CD14-positive monocyte (primary cell): ENCODE measurements around the gene PTGR3. TPM values are rescaled to one million over a fixed set of nuclear protein-coding genes. Genes with fewer than 3 reads are reported as not detected.
"Not testable (repeated sequence)": the region's sequence is repeated elsewhere in the genome, so short reads cannot be mapped to it uniquely, and the experiment has no call there.

Experiments used
- DNase-seq, 3 donors: peaks; one replicate each; pipeline ENCODE4 v3.0.0-alpha.2; 2011 to 2022
- H2AFZ ChIP-seq: 2 replicates; pipeline ENCODE4 v1.6.0; 2012; ENCODE audit warnings: mild to moderate bottlenecking, low read depth, low read length, inconsistent platforms; ENCODE audit not compliant: insufficient read depth, poor library complexity, severe bottlenecking
- H3K27ac ChIP-seq, 2 donors: 1 replicate in 1 of 2; 2 replicates in 1 of 2; pipeline ENCODE4 v1.5.1; 2012 to 2013; ENCODE audit warnings: low read length in 2 of 2, control low read depth in 1 of 2, inconsistent platforms in 1 of 2, low read depth in 1 of 2, mild to moderate bottlenecking in 1 of 2
- H3K27me3 ChIP-seq, 2 donors: one replicate each; pipeline versions ENCODE4 v1.6.0 to v1.6.1; 2011 to 2013; ENCODE audit warnings: low read length in 2 of 2; ENCODE audit not compliant: control insufficient read depth in 2 of 2, insufficient read depth in 2 of 2
- H3K36me3 ChIP-seq, 2 donors: replicated peaks in 1 of 2; 1 replicate in 1 of 2; 2 replicates in 1 of 2; pipeline versions ENCODE4 v1.5.1 to v1.6.1; 2012 to 2013; ENCODE audit warnings: low read length in 2 of 2, control low read depth in 1 of 2, inconsistent platforms in 1 of 2, mild to moderate bottlenecking in 1 of 2; ENCODE audit not compliant: insufficient read depth in 2 of 2, control insufficient read depth in 1 of 2
- H3K4me1 ChIP-seq, 2 donors: 1 replicate in 1 of 2; 2 replicates in 1 of 2; pipeline versions ENCODE4 v1.5.1 to v1.6.1; 2012 to 2013; ENCODE audit warnings: low read length in 2 of 2, control low read depth in 1 of 2, inconsistent platforms in 1 of 2, mild to moderate bottlenecking in 1 of 2, moderate library complexity in 1 of 2; ENCODE audit not compliant: insufficient read depth in 2 of 2, control insufficient read depth in 1 of 2
- H3K4me2 ChIP-seq: replicated peaks from 2 replicates; pipeline ENCODE3; 2012; ENCODE audit warnings: low read length, moderate library complexity, mild to moderate bottlenecking; ENCODE audit not compliant: poor library complexity, severe bottlenecking; ENCODE audit errors: extremely low read depth
- H3K4me3 ChIP-seq, 3 experiments: fragments of 200-600 bp in 1 of 3; sonication (generic) in 1 of 3; replicated peaks in 1 of 3; 1 replicate in 2 of 3; 2 replicates in 1 of 3; pipeline ENCODE4 v1.5.1; 2011 to 2013; ENCODE audit warnings: low read length in 3 of 3, mild to moderate bottlenecking in 3 of 3, control low read depth in 2 of 3, low read depth in 2 of 3, inconsistent platforms in 1 of 3, moderate library complexity in 1 of 3
- H3K79me2 ChIP-seq: 2 replicates; pipeline ENCODE4 v1.6.0; 2012; ENCODE audit warnings: mild to moderate bottlenecking, control low read depth, inconsistent platforms, low read length, moderate library complexity; ENCODE audit not compliant: insufficient read depth
- H3K9ac ChIP-seq: 2 replicates; pipeline ENCODE4 v1.6.0; 2017; ENCODE audit warnings: low read length, mild to moderate bottlenecking; ENCODE audit not compliant: insufficient read depth, poor library complexity, severe bottlenecking
- H3K9me3 ChIP-seq, 2 donors: replicated peaks in 1 of 2; 1 replicate in 1 of 2; 2 replicates in 1 of 2; pipeline versions ENCODE4 v1.5.1 to v1.6.1; 2012 to 2013; ENCODE audit warnings: low read length in 2 of 2, control low read depth in 1 of 2; ENCODE audit not compliant: control insufficient read depth in 1 of 2, insufficient read depth in 1 of 2
- H4K20me1 ChIP-seq: 2 replicates; pipeline ENCODE4 v1.6.0; 2012; ENCODE audit warnings: mild to moderate bottlenecking, low read length, control low read depth, moderate library complexity; ENCODE audit not compliant: insufficient read depth
- H3K27ac Mint-ChIP-seq, 7 donors: one replicate each; pipeline ENCODE4 v1.8.0; 2020; ENCODE audit warnings: mild to moderate bottlenecking in 7 of 7, mixed read lengths in 7 of 7, moderate library complexity in 6 of 7, inconsistent platforms in 2 of 7
- H3K27me3 Mint-ChIP-seq, 3 donors: one replicate each; pipeline ENCODE4 v1.8.0; 2021 to 2022; ENCODE audit warnings: low read depth in 3 of 3, mild to moderate bottlenecking in 3 of 3, mixed read lengths in 3 of 3, moderate library complexity in 3 of 3, inconsistent platforms in 1 of 3
- H3K36me3 Mint-ChIP-seq, 2 donors: one replicate each; pipeline ENCODE4 v1.8.0; 2020; ENCODE audit warnings: mixed read lengths in 2 of 2, inconsistent platforms in 1 of 2, mild to moderate bottlenecking in 1 of 2
- H3K4me1 Mint-ChIP-seq: one replicate; pipeline ENCODE4 v1.8.0; 2020; ENCODE audit warnings: mild to moderate bottlenecking, mixed read lengths
- H3K4me3 Mint-ChIP-seq, 2 donors: one replicate each; pipeline ENCODE4 v1.8.0; 2020; ENCODE audit warnings: mild to moderate bottlenecking in 2 of 2, mixed read lengths in 2 of 2, moderate library complexity in 1 of 2
- H3K9me3 Mint-ChIP-seq, 7 donors: one replicate each; pipeline ENCODE4 v1.8.0; 2020 to 2022; ENCODE audit warnings: mixed read lengths in 7 of 7, mild to moderate bottlenecking in 6 of 7, moderate library complexity in 6 of 7, inconsistent platforms in 2 of 7
- WGBS: methylation state at CpG from one replicate; pipeline ENCODE4 v1.1.5; 2013; ENCODE audit warnings: missing lambda C conversion rate; ENCODE audit not compliant: insufficient coverage; 5-methylcytosine and 5-hydroxymethylcytosine counted together
- intact Hi-C, 2 donors: fragments of 100-400 bp; cut with micrococcal nuclease; formaldehyde crosslinking; loops; one replicate each; pipeline versions ENCODE4 v1.15.0 to v1.15.1; 2023
- polyA plus RNA-seq, 3 donors: library from polyadenylated mRNA; depleted of rRNA in 1 of 3; unstranded in 2 of 3; stranded (reverse) in 1 of 3; fragments of 300-500 nt in 2 of 3; fragments of >200 nt in 1 of 3; fragmentation: Illumina TruSeq in 2 of 3; gene quantifications; 1 replicate in 2 of 3; 2 replicates in 1 of 3; pipeline ENCODE4 v1.2.3, GENCODE V29; 2012 to 2021
- TF ChIP-seq, protein P1 (sequence below): fragments of 200-600 bp; IDR thresholded peaks from one replicate; pipeline ENCODE4 v1.8.0; 2022; ENCODE audit warnings: antibody characterized with exemption, mild to moderate bottlenecking

The PTGR3 gene
- polyA plus RNA-seq, 3 donors = 15.5 to 27.5 (median 23.6) TPM

- no peaks in the 10 kb centered on the region for H3K79me2 ChIP-seq
- no peaks in the 10 kb centered on the region for H3K27me3 ChIP-seq
- TF ChIP-seq, protein P1, sequence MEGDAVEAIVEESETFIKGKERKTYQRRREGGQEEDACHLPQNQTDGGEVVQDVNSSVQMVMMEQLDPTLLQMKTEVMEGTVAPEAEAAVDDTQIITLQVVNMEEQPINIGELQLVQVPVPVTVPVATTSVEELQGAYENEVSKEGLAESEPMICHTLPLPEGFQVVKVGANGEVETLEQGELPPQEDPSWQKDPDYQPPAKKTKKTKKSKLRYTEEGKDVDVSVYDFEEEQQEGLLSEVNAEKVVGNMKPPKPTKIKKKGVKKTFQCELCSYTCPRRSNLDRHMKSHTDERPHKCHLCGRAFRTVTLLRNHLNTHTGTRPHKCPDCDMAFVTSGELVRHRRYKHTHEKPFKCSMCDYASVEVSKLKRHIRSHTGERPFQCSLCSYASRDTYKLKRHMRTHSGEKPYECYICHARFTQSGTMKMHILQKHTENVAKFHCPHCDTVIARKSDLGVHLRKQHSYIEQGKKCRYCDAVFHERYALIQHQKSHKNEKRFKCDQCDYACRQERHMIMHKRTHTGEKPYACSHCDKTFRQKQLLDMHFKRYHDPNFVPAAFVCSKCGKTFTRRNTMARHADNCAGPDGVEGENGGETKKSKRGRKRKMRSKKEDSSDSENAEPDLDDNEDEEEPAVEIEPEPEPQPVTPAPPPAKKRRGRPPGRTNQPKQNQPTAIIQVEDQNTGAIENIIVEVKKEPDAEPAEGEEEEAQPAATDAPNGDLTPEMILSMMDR = no peak
- Mint-ChIP-seq H3K4me1 (no peaks in the 10 kb centered on the region), H3K36me3 (no peaks in the 10 kb centered on the region), H3K27me3 (peaks cover 0 to 4% (median 4%) of the 10 kb centered on the region in 3 donors), H3K4me3 (no peak overlapping the region), H3K9me3 (peaks cover 7 to 19% (median 12%) of the 10 kb centered on the region in 7 donors), H3K27ac (no peak overlapping the region)
- no peak overlapping the region for H3K27ac ChIP-seq
- H3K36me3 ChIP-seq = no peaks in the 10 kb centered on the region
- no peak overlapping the region for H3K4me3 ChIP-seq
- H3K4me2 ChIP-seq = no peak overlapping the region
- H4K20me1 ChIP-seq = no peaks in the 10 kb centered on the region
- peaks cover 10 to 20% of the 10 kb centered on the region in 2 donors for H3K9me3 ChIP-seq
- intact Hi-C loops = no loop called here
- no peak overlapping the region for H3K9ac ChIP-seq
- DNase-seq = no peak
- H2AFZ ChIP-seq = no peak overlapping the region
- no peaks in the 10 kb centered on the region for H3K4me1 ChIP-seq
- WGBS = 95% methylated on average over 5 of the region's 6 CpGs
Measured at GRCh38 chr18:75189696-75190095, 19.2 kb downstream of the PTGR3 start.

DNA sequence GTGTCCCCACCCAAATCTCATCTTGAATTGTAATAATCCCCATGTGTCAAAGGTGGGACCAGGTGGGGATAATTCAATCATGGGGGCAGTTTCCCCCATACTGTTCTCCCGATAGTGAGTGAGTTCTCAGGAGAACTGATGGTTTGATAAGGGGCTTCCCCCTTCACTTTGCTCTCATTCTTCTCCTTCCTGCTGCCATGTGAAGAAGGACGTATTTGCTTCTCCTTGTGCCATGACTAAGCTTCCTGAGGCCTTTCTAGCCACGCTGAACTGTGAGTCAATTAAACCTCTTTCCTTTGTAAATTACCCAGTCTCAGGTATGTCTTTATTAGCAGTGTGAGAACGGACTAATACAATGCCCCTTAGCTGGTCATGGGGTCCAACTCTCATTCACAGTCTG is 21.2 kb downstream of the PTGR3 start:
- H3K4me1 Mint-ChIP-seq, H3K79me2 ChIP-seq, H3K4me3 Mint-ChIP-seq, H4K20me1 ChIP-seq, DNase-seq, H3K4me3 ChIP-seq, H3K27me3 Mint-ChIP-seq, H3K9ac ChIP-seq, H3K36me3 Mint-ChIP-seq, H2AFZ ChIP-seq, H3K4me2 ChIP-seq, H3K27me3 ChIP-seq, H3K4me1 ChIP-seq, intact Hi-C loops, H3K27ac ChIP-seq, H3K36me3 ChIP-seq, H3K27ac Mint-ChIP-seq: not testable (repeated sequence)
- H3K9me3 ChIP-seq = peaks cover 10 to 20% of the 10 kb centered on the region in 2 donors
- WGBS = 60% methylated on average over 1 of the region's 4 CpGs
- H3K9me3 Mint-ChIP-seq = peaks cover 7 to 23% (median 16%) of the 10 kb centered on the region in 7 donors
